ENCODE data around the gene CCDC28A.

- TF ChIP-seq CTCF (IDR thresholded peaks at IDR 0.05) (no peak), POLR2A (IDR thresholded peaks at IDR 0.05; ENCODE audit: low read depth) (no peak), EP300 (IDR thresholded peaks at IDR 0.05) (no peak)
Observed at GRCh38 chr6:138833816-138834539, 60.4 kb downstream of the CCDC28A start.

Data from esophagus muscularis mucosa (tissue), 4 donors.